GM10266 (cell line): ENCODE data around the gene PJA2.
"Not testable (repeated sequence)": the region's sequence is repeated elsewhere in the genome, so short reads cannot be mapped to it uniquely, and the experiment has no call there.

ENCODE experiments used
- DNase-seq: peaks from one replicate; pipeline ENCODE4 v3.0.0; 2012; ENCODE audit errors: extremely low spot score
- CTCF ChIP-seq: IDR thresholded peaks from 2 replicates; pipeline ENCODE4 v1.5.1; 2012; ENCODE audit warnings: mild to moderate bottlenecking, low read depth; ENCODE audit not compliant: control insufficient read depth, insufficient read depth; ENCODE audit errors: missing control alignments

PJA2 gene

GRCh38 chr5:109299557-109299956 lies 110.2 kb downstream of the PJA2 start:
- no peak for DNase-seq
- TF ChIP-seq CTCF = no peak

- no peak for TF ChIP-seq CTCF
- no peak for DNase-seq
Observed at GRCh38 chr5:109298794-109299193, 111.0 kb downstream of the PJA2 start.

GRCh38 chr5:109297900-109298299 lies 111.9 kb downstream of the PJA2 start:
- no peak for TF ChIP-seq CTCF
- DNase-seq = no peak

- TF ChIP-seq CTCF = no peak
- DNase-seq = no peak
Observed at GRCh38 chr5:109291090-109291489, 118.7 kb downstream of the PJA2 start.

- no peak for TF ChIP-seq CTCF
- DNase-seq = no peak
Observed at GRCh38 chr5:109290231-109290630, 119.5 kb downstream of the PJA2 start.

- not testable (repeated sequence) for DNase-seq
Observed at GRCh38 chr5:109286628-109287027, 123.1 kb downstream of the PJA2 start.
